Measurements from ENCODE around the gene SERINC5.
"Not testable (repeated sequence)": the region's sequence is repeated elsewhere in the genome, so short reads cannot be mapped to it uniquely, and the experiment has no call there.

Gene SERINC5

DNA sequence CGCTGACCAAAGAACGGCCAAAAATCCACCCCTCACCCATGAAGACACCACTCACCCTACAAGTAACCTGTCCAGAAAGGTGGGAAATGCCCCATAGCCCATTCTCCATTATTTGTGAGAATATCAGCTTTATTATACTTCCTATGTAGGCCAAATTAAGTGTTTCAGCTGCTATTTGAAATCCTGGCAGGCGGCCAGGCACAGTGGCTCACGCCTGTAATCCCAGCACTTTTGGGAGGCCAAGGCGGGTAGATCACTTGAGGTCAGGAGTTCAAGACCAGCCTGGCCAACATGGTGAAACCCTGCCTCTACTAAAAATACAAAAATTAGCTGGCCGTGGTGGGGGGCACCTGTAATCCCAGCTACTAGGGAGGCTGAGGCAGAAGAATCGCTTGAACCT, 54.1 kb downstream of the SERINC5 start:
- not testable (repeated sequence) for H3K9me3 ChIP-seq (ENCODE audit: control insufficient read depth, insufficient read depth, low read length); H3K27me3 ChIP-seq (ENCODE audit: control insufficient read depth, insufficient read depth, low read length); H3K4me1 ChIP-seq (ENCODE audit: control insufficient read depth, insufficient read depth, low read length); H3K4me3 ChIP-seq (ENCODE audit: low read length); H3K27ac ChIP-seq (ENCODE audit: low read length); DNase-seq (ENCODE audit: low read depth, low spot score)
- WGBS (ENCODE audit: insufficient coverage, insufficient read length) = no CpG with 5 or more reads among the region's 7 CpGs
- H3K36me3 ChIP-seq (ENCODE audit: control insufficient read depth, insufficient read depth, low read length) = peaks cover 11% of the 10 kb centered on the region

GRCh38 chr5:80198920-80199319, 56.9 kb downstream of the SERINC5 start:
- no peaks in the 10 kb centered on the region for H3K27me3 ChIP-seq (ENCODE audit: control insufficient read depth, insufficient read depth, low read length)

DNA sequence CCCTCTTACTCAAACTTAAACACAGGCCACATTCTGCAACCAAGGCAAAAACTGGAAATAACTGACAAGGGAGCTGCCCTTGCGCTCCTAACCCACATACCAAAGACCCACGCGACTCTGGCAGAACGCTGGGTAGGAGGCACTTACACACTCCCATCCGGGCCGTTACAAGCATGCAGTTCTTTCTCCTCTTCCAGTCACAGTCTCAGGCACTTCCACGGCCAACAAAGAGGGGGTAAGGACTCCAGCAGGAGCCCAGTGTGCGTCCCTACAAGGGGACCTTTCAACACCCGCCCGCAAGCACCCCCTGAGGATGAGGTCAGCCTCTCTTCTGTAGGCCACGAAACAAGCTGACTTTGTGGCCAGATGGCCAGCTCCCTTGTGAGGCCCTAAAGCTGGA, 57.4 kb downstream of the SERINC5 start:
- peaks cover 3% of the 10 kb centered on the region; the same call in 1 of the 2 replicates for H3K4me1 ChIP-seq (ENCODE audit: control insufficient read depth, insufficient read depth, low read length)
- no peaks in the 10 kb centered on the region for H3K27me3 ChIP-seq (ENCODE audit: control insufficient read depth, insufficient read depth, low read length)
- H3K4me3 ChIP-seq (ENCODE audit: low read length) = no peak overlapping the region
- peaks cover 9% of the 10 kb centered on the region for H3K36me3 ChIP-seq (ENCODE audit: control insufficient read depth, insufficient read depth, low read length)
- H3K27ac ChIP-seq (ENCODE audit: low read length) = no peak overlapping the region
- DNase-seq (ENCODE audit: low read depth, low spot score) = no peak
- H3K9me3 ChIP-seq (ENCODE audit: control insufficient read depth, insufficient read depth, low read length) = no peaks in the 10 kb centered on the region
- no CpG with 5 or more reads among the region's 11 CpGs for WGBS (ENCODE audit: insufficient coverage, insufficient read length)

More at GRCh38 chr5:80198920-80199319, 56.9 kb downstream of the SERINC5 start:
- Histone ChIP-seq H3K4me3 (ENCODE audit: low read length) (no peak overlapping the region), H3K4me1 (ENCODE audit: control insufficient read depth, insufficient read depth, low read length) (peaks cover 3% of the 10 kb centered on the region; the same call in 1 of the 2 replicates), H3K9me3 (ENCODE audit: control insufficient read depth, insufficient read depth, low read length) (no peaks in the 10 kb centered on the region), H3K36me3 (ENCODE audit: control insufficient read depth, insufficient read depth, low read length) (peaks cover 9% of the 10 kb centered on the region), H3K27ac (ENCODE audit: low read length) (no peak overlapping the region)
- no peak for DNase-seq (ENCODE audit: low read depth, low spot score)
- no CpG with 5 or more reads among the region's 3 CpGs for WGBS (ENCODE audit: insufficient coverage, insufficient read length)

DNA sequence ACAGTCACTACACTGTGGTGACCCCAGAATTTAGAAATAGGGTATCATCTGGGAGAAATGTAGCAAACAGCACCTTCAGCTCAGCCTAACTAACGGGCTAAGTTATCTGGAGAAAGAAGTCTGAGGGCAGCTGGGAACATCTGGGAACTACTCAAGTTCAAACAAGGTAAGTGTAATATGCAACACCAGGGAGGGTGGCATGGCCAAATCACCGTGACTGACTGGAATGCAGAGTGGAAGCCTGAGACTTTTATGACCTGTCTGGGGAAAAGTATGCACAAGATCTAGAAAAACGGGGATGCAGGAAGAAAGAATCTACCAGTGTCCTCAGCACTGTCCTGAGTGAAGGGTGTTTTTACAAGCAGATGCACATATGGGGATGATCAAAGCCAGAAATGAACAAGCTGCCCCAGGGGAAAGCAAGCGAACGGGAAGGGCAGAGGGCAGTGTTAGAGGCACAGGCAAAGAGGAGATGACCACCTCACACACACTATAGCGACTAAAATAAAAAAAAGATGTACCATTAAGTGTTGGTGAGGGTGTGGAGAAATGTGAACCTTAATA, 59.9 kb downstream of the SERINC5 start:
- Histone ChIP-seq H3K4me3 (ENCODE audit: low read length) (no peak overlapping the region), H3K4me1 (ENCODE audit: control insufficient read depth, insufficient read depth, low read length) (peaks cover 9% of the 10 kb centered on the region; the same call in 1 of the 2 replicates), H3K36me3 (ENCODE audit: control insufficient read depth, insufficient read depth, low read length) (peaks cover under 1% of the 10 kb centered on the region; the same call in 1 of the 2 replicates), H3K27me3 (ENCODE audit: control insufficient read depth, insufficient read depth, low read length) (no peaks in the 10 kb centered on the region), H3K27ac (ENCODE audit: low read length) (no peak overlapping the region), H3K9me3 (ENCODE audit: control insufficient read depth, insufficient read depth, low read length) (no peaks in the 10 kb centered on the region)
- no CpG with 5 or more reads among the region's 6 CpGs for WGBS (ENCODE audit: insufficient coverage, insufficient read length)
- DNase-seq (ENCODE audit: low read depth, low spot score) = no peak

GRCh38 chr5:80194468-80194867, 61.4 kb downstream of the SERINC5 start:
- H3K27me3 ChIP-seq (ENCODE audit: control insufficient read depth, insufficient read depth, low read length) = no peaks in the 10 kb centered on the region
- peaks cover 9% of the 10 kb centered on the region; the same call in 1 of the 2 replicates for H3K4me1 ChIP-seq (ENCODE audit: control insufficient read depth, insufficient read depth, low read length)
- H3K27ac ChIP-seq (ENCODE audit: low read length) = no peak overlapping the region
- no peak overlapping the region for H3K4me3 ChIP-seq (ENCODE audit: low read length)
- no peak for DNase-seq (ENCODE audit: low read depth, low spot score)
- no CpG with 5 or more reads among the region's 4 CpGs for WGBS (ENCODE audit: insufficient coverage, insufficient read length)
- H3K36me3 ChIP-seq (ENCODE audit: control insufficient read depth, insufficient read depth, low read length) = no peaks in the 10 kb centered on the region
- H3K9me3 ChIP-seq (ENCODE audit: control insufficient read depth, insufficient read depth, low read length) = no peaks in the 10 kb centered on the region

DNA sequence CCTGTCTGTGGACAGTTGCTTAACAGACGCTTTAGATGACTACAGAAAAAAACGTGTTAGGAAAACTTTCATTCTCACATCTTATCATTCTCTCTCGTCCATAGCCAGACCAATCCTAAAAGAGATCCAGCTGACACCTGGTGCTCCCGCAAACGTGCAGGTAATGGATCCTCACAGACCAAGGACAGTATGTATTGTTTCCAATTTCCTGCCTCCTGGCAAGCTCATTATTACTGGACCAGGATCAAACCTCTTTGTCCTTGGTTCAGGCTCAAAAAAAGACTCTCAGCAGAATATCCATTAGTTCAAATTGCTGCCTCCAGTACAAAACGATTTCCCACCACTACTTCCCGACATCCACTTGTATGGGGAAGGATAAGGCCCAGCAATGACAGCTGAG, 62.4 kb downstream of the SERINC5 start:
- no peaks in the 10 kb centered on the region for H3K9me3 ChIP-seq (ENCODE audit: control insufficient read depth, insufficient read depth, low read length)
- no peak overlapping the region for H3K27ac ChIP-seq (ENCODE audit: low read length)
- no peak for DNase-seq (ENCODE audit: low read depth, low spot score)
- no peaks in the 10 kb centered on the region for H3K27me3 ChIP-seq (ENCODE audit: control insufficient read depth, insufficient read depth, low read length)
- H3K4me3 ChIP-seq (ENCODE audit: low read length) = no peak overlapping the region
- H3K36me3 ChIP-seq (ENCODE audit: control insufficient read depth, insufficient read depth, low read length) = no peaks in the 10 kb centered on the region
- peaks cover 10% of the 10 kb centered on the region; the same call in 1 of the 2 replicates for H3K4me1 ChIP-seq (ENCODE audit: control insufficient read depth, insufficient read depth, low read length)
- WGBS (ENCODE audit: insufficient coverage, insufficient read length) = no CpG with 5 or more reads among the region's 7 CpGs

DNA sequence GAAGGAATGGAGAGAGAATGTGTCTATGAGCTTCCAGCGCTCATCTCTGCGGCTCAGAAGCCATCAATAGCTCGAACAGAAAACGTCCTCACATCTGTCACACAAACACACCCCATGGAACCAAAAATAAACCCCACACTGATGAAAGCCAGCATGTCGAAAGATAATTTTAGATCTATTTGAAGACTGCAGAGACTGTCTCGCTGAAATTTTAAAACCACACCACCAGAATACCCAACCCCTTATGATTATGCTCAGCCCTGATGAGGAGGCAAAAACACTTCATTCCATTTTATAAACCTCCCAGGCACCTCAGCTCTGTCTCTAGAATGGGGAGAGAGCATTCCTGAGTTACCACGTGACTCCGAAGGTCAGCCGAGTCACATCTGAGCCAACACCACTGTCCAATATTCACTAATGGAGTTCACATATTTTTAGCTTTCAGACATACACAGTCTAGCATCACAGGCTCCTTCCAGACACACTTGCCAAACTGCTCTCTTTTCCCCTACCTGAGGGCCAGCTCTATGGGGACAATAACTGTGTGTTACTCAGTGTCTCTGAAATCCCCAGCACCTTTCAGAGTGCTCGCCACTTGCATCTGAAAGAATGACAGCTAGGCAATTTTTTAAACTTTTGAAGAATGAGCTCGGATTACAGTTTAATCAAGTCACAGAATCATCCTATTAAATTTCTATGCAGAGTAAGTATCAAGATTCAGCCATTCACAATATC, 63.2 kb downstream of the SERINC5 start:
- no CpG with 5 or more reads among the region's 11 CpGs for WGBS (ENCODE audit: insufficient coverage, insufficient read length)
- H3K4me1 ChIP-seq (ENCODE audit: control insufficient read depth, insufficient read depth, low read length) = peaks cover 10% of the 10 kb centered on the region; the same call in 1 of the 2 replicates
- H3K27ac ChIP-seq (ENCODE audit: low read length) = no peak overlapping the region
- no peaks in the 10 kb centered on the region for H3K36me3 ChIP-seq (ENCODE audit: control insufficient read depth, insufficient read depth, low read length)
- no peaks in the 10 kb centered on the region for H3K27me3 ChIP-seq (ENCODE audit: control insufficient read depth, insufficient read depth, low read length)
- no peak for DNase-seq (ENCODE audit: low read depth, low spot score)
- H3K4me3 ChIP-seq (ENCODE audit: low read length) = no peak overlapping the region
- H3K9me3 ChIP-seq (ENCODE audit: control insufficient read depth, insufficient read depth, low read length) = no peaks in the 10 kb centered on the region

DNA sequence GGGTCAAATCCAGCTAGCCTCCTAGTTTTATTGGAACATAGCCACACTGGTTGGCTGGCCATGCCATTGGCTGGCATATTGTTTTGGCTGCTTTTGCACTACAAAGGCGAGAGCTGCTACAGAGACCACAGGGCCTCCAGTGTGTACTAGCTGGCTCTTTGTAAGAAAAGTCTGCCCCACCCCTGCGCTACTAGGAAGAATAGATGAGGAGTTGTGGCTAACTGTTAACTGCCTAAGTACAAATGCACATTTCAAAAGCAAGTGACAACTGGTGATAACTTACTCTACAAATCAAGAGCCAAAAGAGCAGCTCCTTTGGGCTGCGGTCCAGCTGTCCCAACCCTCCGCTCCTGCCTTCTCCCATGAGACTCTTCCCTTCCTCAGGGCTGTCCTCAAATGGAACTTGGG, 63.9 kb downstream of the SERINC5 start:
- DNase-seq (ENCODE audit: low read depth, low spot score) = no peak
- Histone ChIP-seq H3K9me3 (ENCODE audit: control insufficient read depth, insufficient read depth, low read length) (no peaks in the 10 kb centered on the region), H3K4me3 (ENCODE audit: low read length) (no peak overlapping the region), H3K4me1 (ENCODE audit: control insufficient read depth, insufficient read depth, low read length) (peaks cover 11% of the 10 kb centered on the region; the same call in 1 of the 2 replicates), H3K27ac (ENCODE audit: low read length) (no peak overlapping the region), H3K27me3 (ENCODE audit: control insufficient read depth, insufficient read depth, low read length) (no peaks in the 10 kb centered on the region), H3K36me3 (ENCODE audit: control insufficient read depth, insufficient read depth, low read length) (no peaks in the 10 kb centered on the region)
- no CpG with 5 or more reads among the region's 4 CpGs for WGBS (ENCODE audit: insufficient coverage, insufficient read length)

- H3K4me3 ChIP-seq (ENCODE audit: low read length) = no peak overlapping the region
- no peak overlapping the region for H3K27ac ChIP-seq (ENCODE audit: low read length)
- no peaks in the 10 kb centered on the region for H3K9me3 ChIP-seq (ENCODE audit: control insufficient read depth, insufficient read depth, low read length)
- H3K36me3 ChIP-seq (ENCODE audit: control insufficient read depth, insufficient read depth, low read length) = no peaks in the 10 kb centered on the region
- H3K27me3 ChIP-seq (ENCODE audit: control insufficient read depth, insufficient read depth, low read length) = no peaks in the 10 kb centered on the region
- DNase-seq (ENCODE audit: low read depth, low spot score) = no peak
- peaks cover 11% of the 10 kb centered on the region; the same call in 1 of the 2 replicates for H3K4me1 ChIP-seq (ENCODE audit: control insufficient read depth, insufficient read depth, low read length)
- no CpG with 5 or more reads among the region's 4 CpGs for WGBS (ENCODE audit: insufficient coverage, insufficient read length)
Observed at GRCh38 chr5:80191397-80191796, 64.5 kb downstream of the SERINC5 start.

DNA sequence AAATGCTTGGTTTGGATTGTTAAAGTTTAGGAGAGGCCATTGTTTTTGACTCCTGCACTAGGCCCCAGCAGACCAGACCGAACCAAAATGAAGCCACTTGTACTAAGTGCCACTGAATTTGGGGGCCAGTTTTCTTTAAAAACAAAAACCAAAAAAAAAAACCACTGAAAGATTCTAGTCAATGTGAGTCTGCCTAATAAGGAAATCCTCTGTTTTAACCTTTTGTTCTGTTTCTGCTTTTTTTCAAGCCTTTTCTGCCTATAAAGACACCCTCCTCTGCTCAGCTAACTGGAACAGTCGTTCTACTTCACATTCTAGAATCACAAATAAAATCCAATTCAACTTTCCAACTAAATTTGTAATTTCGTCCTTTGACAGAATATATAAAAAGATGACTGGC, 64.9 kb downstream of the SERINC5 start:
- Histone ChIP-seq H3K4me3 (ENCODE audit: low read length) (no peak overlapping the region), H3K4me1 (ENCODE audit: control insufficient read depth, insufficient read depth, low read length) (peaks cover 11% of the 10 kb centered on the region; the same call in 1 of the 2 replicates), H3K36me3 (ENCODE audit: control insufficient read depth, insufficient read depth, low read length) (no peaks in the 10 kb centered on the region), H3K9me3 (ENCODE audit: control insufficient read depth, insufficient read depth, low read length) (no peaks in the 10 kb centered on the region), H3K27ac (ENCODE audit: low read length) (no peak overlapping the region), H3K27me3 (ENCODE audit: control insufficient read depth, insufficient read depth, low read length) (no peaks in the 10 kb centered on the region)
- DNase-seq (ENCODE audit: low read depth, low spot score) = no peak
- WGBS (ENCODE audit: insufficient coverage, insufficient read length) = 100% methylated on average over 2 of the region's 3 CpGs
